ENCODE data around the gene PRELID2.
"Not testable (repeated sequence)": the region's sequence is repeated elsewhere in the genome, so short reads cannot be mapped to it uniquely, and the experiment has no call there.

Gene PRELID2

GRCh38 chr5:145840458-145841132, 5.5 kb upstream of the PRELID2 start:
- no peak for DNase-seq (ENCODE audit: low read depth in 2 of 2)

GRCh38 chr5:145838276-145838675, 3.1 kb upstream of the PRELID2 start:
- DNase-seq (ENCODE audit: low read depth in 2 of 2), result no peak

- DNase-seq (ENCODE audit: low read depth in 2 of 2), result not testable (repeated sequence)
Observed at GRCh38 chr5:145836241-145836640, 1.1 kb upstream of the PRELID2 start.

GRCh38 chr5:145835848-145836239, 702 bp upstream of the PRELID2 start:
- no peak for DNase-seq (ENCODE audit: low read depth in 2 of 2)

GRCh38 chr5:145834554-145834916, 607 bp downstream of the PRELID2 start:
- DNase-seq (ENCODE audit: low read depth in 2 of 2), result no peak

- no peak for DNase-seq (ENCODE audit: low read depth in 2 of 2)
Observed at GRCh38 chr5:145833631-145834200, 1.4 kb downstream of the PRELID2 start.

GRCh38 chr5:145830594-145830993, 4.5 kb downstream of the PRELID2 start:
- DNase-seq (ENCODE audit: low read depth in 2 of 2), result no peak

- no peak for DNase-seq (ENCODE audit: low read depth in 2 of 2)
Observed at GRCh38 chr5:145829708-145830361, 5.3 kb downstream of the PRELID2 start.

GRCh38 chr5:145826895-145827674, 8.1 kb downstream of the PRELID2 start:
- DNase-seq (ENCODE audit: low read depth in 2 of 2), result no peak

- DNase-seq (ENCODE audit: low read depth in 2 of 2), result no peak
Observed at GRCh38 chr5:145825751-145826180, 9.4 kb downstream of the PRELID2 start.

GRCh38 chr5:145824040-145824439, 11.1 kb downstream of the PRELID2 start:
- no peak for DNase-seq (ENCODE audit: low read depth in 2 of 2)

- DNase-seq (ENCODE audit: low read depth in 2 of 2), result no peak
Observed at GRCh38 chr5:145818604-145819003, 16.5 kb downstream of the PRELID2 start.

GRCh38 chr5:145812877-145813276, 22.3 kb downstream of the PRELID2 start:
- no peak for DNase-seq (ENCODE audit: low read depth in 2 of 2)

- DNase-seq (ENCODE audit: low read depth in 2 of 2), result no peak
Observed at GRCh38 chr5:145811834-145812625, 23.1 kb downstream of the PRELID2 start.

GRCh38 chr5:145806923-145807322, 28.2 kb downstream of the PRELID2 start:
- DNase-seq (ENCODE audit: low read depth in 2 of 2), result no peak

- no peak for DNase-seq (ENCODE audit: low read depth in 2 of 2)
Observed at GRCh38 chr5:145805819-145806218, 29.3 kb downstream of the PRELID2 start.

GRCh38 chr5:145804701-145805100, 30.4 kb downstream of the PRELID2 start:
- DNase-seq (ENCODE audit: low read depth in 2 of 2), result no peak

GRCh38 chr5:145803112-145804004, 31.8 kb downstream of the PRELID2 start:
- no peak for DNase-seq (ENCODE audit: low read depth in 2 of 2)

GRCh38 chr5:145801195-145801594, 33.9 kb downstream of the PRELID2 start:
- DNase-seq (ENCODE audit: low read depth in 2 of 2), result no peak

- no peak for DNase-seq (ENCODE audit: low read depth in 2 of 2)
Observed at GRCh38 chr5:145800181-145800580, 35.0 kb downstream of the PRELID2 start.

GRCh38 chr5:145798503-145798902, 36.6 kb downstream of the PRELID2 start:
- not testable (repeated sequence) for DNase-seq (ENCODE audit: low read depth in 2 of 2)
